HEK293 (cell line): Measurements from ENCODE around the gene SNTG2.

Experiments
- CTCF ChIA-PET: fragments of 350-600 bp; formaldehyde crosslinking; extraction: SDS; loops from one replicate; lab custom pipeline; 2021; ENCODE audit warnings: antibody characterized with exemption; lab: Yijun Ruan, JAX
- POLR2A ChIA-PET: fragments of 300-600 bp; formaldehyde crosslinking; extraction: SDS; loops from one replicate; lab custom pipeline; 2020; ENCODE audit warnings: antibody characterized with exemption, inconsistent platforms; lab: Yijun Ruan, JAX
- H3K27ac ChIP-seq: fragments of 200-500 bp; sonication (Bioruptor generic); 2 replicates; pipeline ENCODE4 v1.5.1; 2014; ENCODE audit warnings: low read depth, low read length, control low read depth, inconsistent platforms; ENCODE audit errors: extremely low read depth
- H3K36me3 ChIP-seq, 2 experiments: fragments of 200-500 bp in 1 of 2; sonication (Bioruptor generic) in 1 of 2; 1 replicate in 1 of 2; 2 replicates in 1 of 2; pipeline ENCODE4 v1.5.1; 2014 to 2017; ENCODE audit warnings: inconsistent platforms in 2 of 2, low read length in 2 of 2; ENCODE audit not compliant: control insufficient read depth in 2 of 2, insufficient read depth in 1 of 2
- H3K4me1 ChIP-seq: fragments of 200-500 bp; sonication (Bioruptor generic); 2 replicates; pipeline ENCODE4 v1.5.1; 2014; ENCODE audit warnings: mild to moderate bottlenecking, low read length, inconsistent platforms; ENCODE audit not compliant: control insufficient read depth, insufficient read depth
- H3K4me3 ChIP-seq: 2 replicates; pipeline ENCODE4 v1.5.1; 2011; ENCODE audit warnings: low read depth, mild to moderate bottlenecking, control low read depth, low read length, moderate library complexity
- H3K9me3 ChIP-seq: fragments of 200-500 bp; sonication (Bioruptor generic); 2 replicates; pipeline ENCODE4 v1.5.1; 2014; ENCODE audit warnings: low read depth, low read length, inconsistent platforms; ENCODE audit not compliant: control insufficient read depth, insufficient read depth
- BCL11A ChIP-seq: fragments of 450-650 bp; formaldehyde crosslinking; IDR thresholded peaks from 2 replicates; pipeline ENCODE4 v1.5.1; 2016; ENCODE audit warnings: low read depth, missing biosample characterization, missing genetic modification characterization
- GLI2 ChIP-seq: fragments of 450-650 bp; formaldehyde crosslinking; IDR thresholded peaks from 2 replicates; pipeline ENCODE4; 2017; ENCODE audit warnings: missing biosample characterization, missing genetic modification characterization, low read depth, borderline replicate concordance
- GLIS1 ChIP-seq: fragments of 450-650 bp; formaldehyde crosslinking; IDR thresholded peaks from 2 replicates; pipeline ENCODE4 v1.5.1; 2016; ENCODE audit warnings: missing biosample characterization, missing genetic modification characterization
- HIC1 ChIP-seq: fragments of 450-650 bp; formaldehyde crosslinking; IDR thresholded peaks from 2 replicates; pipeline ENCODE4 v1.5.1; 2016; ENCODE audit warnings: missing biosample characterization, missing genetic modification characterization
- INSM2 ChIP-seq: fragments of 450-650 bp; formaldehyde crosslinking; IDR thresholded peaks from 2 replicates; pipeline ENCODE4 v1.5.1; 2016; ENCODE audit warnings: missing biosample characterization, missing genetic modification characterization
- PRDM2 ChIP-seq: fragments of 450-650 bp; formaldehyde crosslinking; IDR thresholded peaks from 2 replicates; pipeline ENCODE4 v1.5.1; 2016; ENCODE audit warnings: missing biosample characterization, missing genetic modification characterization, borderline replicate concordance
- PRDM4 ChIP-seq: fragments of 450-650 bp; formaldehyde crosslinking; IDR thresholded peaks from 2 replicates; pipeline ENCODE4 v1.5.1; 2017; ENCODE audit warnings: missing biosample characterization, missing genetic modification characterization
- PRDM6 ChIP-seq: fragments of 450-650 bp; formaldehyde crosslinking; IDR thresholded peaks from 2 replicates; pipeline ENCODE4 v1.5.1; 2017; ENCODE audit warnings: missing biosample characterization, missing genetic modification characterization
- WT1 ChIP-seq: fragments of 450-650 bp; formaldehyde crosslinking; IDR thresholded peaks from 2 replicates; pipeline ENCODE4 v1.5.1; 2016; ENCODE audit warnings: missing biosample characterization, missing genetic modification characterization
- ZBTB7A ChIP-seq: fragments of 450-650 bp; formaldehyde crosslinking; IDR thresholded peaks from 2 replicates; pipeline ENCODE4 v1.5.1; 2016; ENCODE audit warnings: low read depth, missing biosample characterization, missing genetic modification characterization
- ZNF19 ChIP-seq: fragments of 450-650 bp; formaldehyde crosslinking; IDR thresholded peaks from 2 replicates; pipeline ENCODE4; 2016; ENCODE audit warnings: missing biosample characterization, missing genetic modification characterization, low read depth
- ZNF266 ChIP-seq: fragments of 450-650 bp; formaldehyde crosslinking; IDR thresholded peaks from 2 replicates; pipeline ENCODE4 v1.5.1; 2016; ENCODE audit warnings: missing biosample characterization, missing genetic modification characterization, low read depth
- ZNF580 ChIP-seq: fragments of 450-650 bp; formaldehyde crosslinking; IDR thresholded peaks from 2 replicates; pipeline ENCODE4 v1.5.1; 2016; ENCODE audit warnings: missing biosample characterization, missing genetic modification characterization
- ZNF623 ChIP-seq: fragments of 450-650 bp; formaldehyde crosslinking; IDR thresholded peaks from 2 replicates; pipeline ENCODE4 v1.5.1; 2016; ENCODE audit warnings: missing biosample characterization, missing genetic modification characterization
- ZNF701 ChIP-seq: fragments of 450-650 bp; formaldehyde crosslinking; IDR thresholded peaks from 2 replicates; pipeline ENCODE4 v1.5.1; 2016; ENCODE audit warnings: missing biosample characterization, missing genetic modification characterization
- ZSCAN18 ChIP-seq: fragments of 450-650 bp; formaldehyde crosslinking; IDR thresholded peaks from 2 replicates; pipeline ENCODE4 v1.5.1; 2016; ENCODE audit warnings: missing biosample characterization, missing genetic modification characterization
- ZSCAN5A ChIP-seq: fragments of 450-650 bp; formaldehyde crosslinking; IDR thresholded peaks from 2 replicates; pipeline ENCODE4 v1.5.1; 2016; ENCODE audit warnings: missing biosample characterization, missing genetic modification characterization

SNTG2 gene

GRCh38 chr2:1245193-1245592 lies 294.5 kb downstream of the SNTG2 start:
- no peaks in the 10 kb centered on the region for H3K9me3 ChIP-seq
- no peak overlapping the region for H3K27ac ChIP-seq
- ChIA-PET CTCF (interaction anchor here (0.5 kb wide), 1 partner anchor 78 kb away, joined by 3 read pairs; no protein-coding TSS in a partner anchor), POLR2A (no interaction called here)
- no peak for TF ChIP-seq INSM2 (tag by site-specific recombination)
- TF ChIP-seq ZSCAN5A (tag by site-specific recombination): no peak
- TF ChIP-seq ZNF266 (tag by site-specific recombination): no peak
- no peak for TF ChIP-seq BCL11A
- no peak for TF ChIP-seq ZSCAN18 (tag by site-specific recombination)
- no peak for TF ChIP-seq HIC1 (tag by site-specific recombination)
- TF ChIP-seq WT1 (tag by site-specific recombination): no peak
- TF ChIP-seq ZNF19 (tag by site-specific recombination): no peak
- TF ChIP-seq ZNF701 (tag by site-specific recombination): no peak
- no peak for TF ChIP-seq GLI2 (tag by site-specific recombination)
- no peak for TF ChIP-seq PRDM6 (tag by site-specific recombination)
- no peak for TF ChIP-seq ZNF623 (tag by site-specific recombination)
- TF ChIP-seq ZNF580 (tag by site-specific recombination): no peak
- no peak for TF ChIP-seq GLIS1 (tag by site-specific recombination)
- TF ChIP-seq ZBTB7A (tag by site-specific recombination): no peak
- no peak for TF ChIP-seq PRDM2 (tag by site-specific recombination)
- TF ChIP-seq PRDM4 (tag by site-specific recombination): no peak
- H3K4me3 ChIP-seq: no peak overlapping the region
- H3K36me3 ChIP-seq: no peaks in the 10 kb centered on the region
- no peaks in the 10 kb centered on the region for H3K4me1 ChIP-seq
